ENCODE results near the gene FGGY.

- TF ChIP-seq POLR2A (IDR thresholded peaks at IDR 0.05) (no peak), CTCF (IDR thresholded peaks at IDR 0.05) (no peak)
Measured at GRCh38 chr1:59565611-59566410, 268.9 kb downstream of the FGGY start.

Measured in body of pancreas (tissue), 4 donors.